Renal cortex interstitium (tissue), 11 donors: ENCODE results near the gene SRP14. TPM values are rescaled to one million over a fixed set of nuclear protein-coding genes. Genes with fewer than 3 reads are reported as not detected.
"Not testable (repeated sequence)": the region's sequence is repeated elsewhere in the genome, so short reads cannot be mapped to it uniquely, and the experiment has no call there.

Experiments used
- DNase-seq, 11 donors: peaks; one replicate each; pipeline ENCODE4 v3.0.0-alpha.2; 2013; ENCODE audit warnings: low read depth in 9 of 11, low spot score in 4 of 11; ENCODE audit errors: extremely low read depth in 1 of 11
- polyA plus RNA-seq, 3 donors: library from polyadenylated mRNA; unstranded; fragments of 120-200 nt; gene quantifications; one replicate each; pipeline ENCODE4 v1.2.1, GENCODE V29; 2013; ENCODE audit not compliant: insufficient read length in 3 of 3

SRP14 gene
- polyA plus RNA-seq, 3 donors = 519 to 629 (median 535) TPM

- no peak for DNase-seq
These were observed 5.1 kb upstream of the SRP14 start for GRCh38 chr15:40043927-40044716.

GRCh38 chr15:40042791-40043320 is 3.9 kb upstream of the SRP14 start:
- no peak for DNase-seq

DNA sequence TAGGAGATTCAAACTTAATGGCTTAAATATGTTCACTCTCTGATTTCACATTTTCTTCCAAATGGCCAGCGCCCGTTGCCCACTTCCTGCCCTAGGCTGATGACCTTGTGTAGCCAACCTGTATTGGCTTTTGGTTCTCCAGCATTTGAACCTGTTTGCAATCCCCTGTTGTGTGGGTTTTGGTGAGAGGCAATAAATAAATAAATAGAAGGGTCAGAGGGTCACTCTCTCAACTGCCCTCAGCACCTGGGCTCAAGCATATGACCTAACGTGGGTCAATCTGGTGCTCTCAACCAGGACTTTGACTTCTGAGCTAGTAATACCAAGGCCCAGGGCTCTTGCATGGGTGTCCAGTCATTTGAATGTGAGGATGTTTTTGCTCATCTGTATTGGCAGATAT is 1.8 kb upstream of the SRP14 start:
- no peak for DNase-seq

DNA sequence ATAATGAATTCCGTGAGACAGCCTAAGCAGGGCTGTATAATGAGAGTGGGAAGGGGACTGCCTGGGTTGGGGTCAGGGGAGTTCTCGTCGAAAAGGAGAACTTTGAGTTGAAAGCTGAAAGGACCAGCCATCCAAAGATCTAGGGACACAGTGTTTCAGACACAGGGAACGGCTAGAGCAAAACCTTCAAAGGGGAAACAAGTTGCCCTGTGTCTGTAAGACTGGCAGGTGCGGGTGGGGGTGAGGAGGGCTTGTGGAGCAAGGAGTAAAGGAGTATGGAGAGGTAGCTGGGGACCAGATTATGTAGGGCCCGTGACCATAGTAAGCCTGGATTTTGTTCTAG is 1.3 kb upstream of the SRP14 start:
- no peak for DNase-seq

GRCh38 chr15:40038275-40038637 is 725 bp downstream of the SRP14 start:
- DNase-seq = no peak

DNA sequence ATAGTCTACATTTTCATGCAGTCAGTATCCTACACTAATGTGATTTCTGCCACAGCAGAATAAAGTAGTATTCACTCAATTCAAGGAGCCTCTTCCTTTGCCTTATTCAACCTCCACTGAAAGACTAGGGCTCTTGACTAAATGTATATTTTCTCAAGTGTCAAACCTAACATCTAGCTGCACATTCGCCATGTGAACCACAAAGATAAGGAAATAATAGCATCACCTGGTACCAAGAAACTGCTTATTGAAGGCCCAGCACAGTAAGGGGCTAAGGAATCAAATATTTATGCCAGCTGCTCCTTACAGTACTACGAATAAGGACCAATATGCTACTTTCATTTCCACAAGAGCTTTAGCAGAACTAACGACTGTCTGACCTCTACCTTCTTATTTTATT is 1.3 kb downstream of the SRP14 start:
- DNase-seq = no peak

- not testable (repeated sequence) for DNase-seq
These were observed 3.8 kb downstream of the SRP14 start for GRCh38 chr15:40035182-40035581.

DNA sequence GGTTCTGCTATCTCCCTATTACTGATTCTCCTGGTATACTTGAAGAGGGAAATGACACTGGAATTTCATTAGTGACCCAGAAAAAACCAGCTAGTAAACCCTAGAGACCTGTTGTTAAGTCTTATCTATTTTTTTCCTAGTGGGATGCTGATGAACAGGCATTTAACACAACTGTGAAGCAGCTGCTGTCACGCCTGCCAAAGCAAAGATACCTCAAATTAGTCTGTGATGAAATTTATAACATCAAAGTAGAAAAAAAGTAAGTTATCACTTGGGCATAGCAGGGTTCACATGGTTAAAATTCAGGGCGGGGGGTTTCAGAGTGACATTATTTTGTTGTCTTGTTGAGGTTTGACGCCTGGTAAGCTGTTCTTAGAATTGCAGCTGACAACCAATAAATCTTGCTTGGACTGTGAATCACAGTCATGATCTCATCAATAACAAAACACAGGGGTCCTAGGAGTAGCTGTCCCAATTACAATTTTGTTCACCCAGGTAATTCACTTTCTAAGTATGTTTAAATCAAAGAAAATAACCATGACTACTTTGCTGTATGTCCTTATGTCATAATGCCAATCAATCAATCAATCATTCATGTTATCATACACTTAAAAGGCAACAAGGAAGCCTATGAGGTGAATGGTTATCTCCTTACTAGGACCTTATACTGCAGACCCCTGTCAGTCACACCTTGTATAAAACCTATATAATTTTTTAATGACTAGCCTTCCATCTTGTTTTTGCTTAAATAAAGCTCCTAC is 4.6 kb downstream of the SRP14 start:
- no peak for DNase-seq

DNA sequence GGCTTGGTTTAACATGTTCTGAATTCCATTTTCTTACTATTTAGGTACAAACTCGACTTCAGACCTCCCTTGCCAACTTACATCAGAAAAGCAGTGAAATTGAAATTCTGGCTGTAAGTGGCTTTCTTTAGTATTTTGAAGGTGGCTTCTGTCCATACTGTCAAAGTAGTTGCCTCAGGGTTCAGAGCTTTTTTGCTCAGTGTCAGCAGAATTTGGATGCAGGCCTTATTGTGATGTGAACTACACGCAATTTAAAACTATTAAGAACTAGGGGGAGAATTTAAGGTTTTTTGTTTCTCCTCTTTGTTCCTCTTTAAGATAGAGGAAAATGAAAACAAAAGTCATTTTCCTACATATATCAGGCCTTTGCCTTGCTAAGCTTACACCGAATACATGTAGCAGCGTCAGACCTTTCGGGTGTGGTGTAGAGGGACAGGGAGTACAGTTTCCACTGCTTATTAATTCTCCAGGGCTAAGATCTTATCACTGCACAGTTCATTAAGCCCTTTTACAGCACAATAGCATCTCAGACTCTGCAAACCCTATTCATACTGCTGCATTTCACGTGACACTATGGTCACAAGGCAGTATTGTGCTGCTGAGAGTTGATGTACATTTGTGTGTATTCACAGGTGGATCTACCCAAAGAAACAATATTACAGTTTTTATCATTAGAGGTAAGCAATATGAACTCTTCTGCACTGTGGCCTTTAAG is 6.7 kb downstream of the SRP14 start:
- no peak for DNase-seq

DNA sequence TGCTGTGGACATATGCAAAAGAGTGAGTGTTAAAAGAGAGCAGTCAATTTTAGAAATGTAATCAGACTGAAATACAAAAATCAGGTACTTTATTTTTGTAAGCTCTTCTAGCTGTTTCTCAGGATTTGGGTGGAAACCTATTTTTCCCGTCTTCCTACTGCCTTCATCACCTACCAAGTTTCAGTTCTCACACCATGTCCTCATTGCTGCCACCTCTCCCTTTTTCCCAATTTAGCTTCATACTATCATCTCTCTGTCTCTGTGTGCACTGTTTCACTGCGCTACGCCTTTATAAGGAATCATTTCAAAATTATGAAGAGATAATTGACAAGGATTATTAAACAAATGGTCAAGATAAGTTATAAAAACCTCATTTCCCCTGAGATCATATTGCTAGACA is 7.7 kb downstream of the SRP14 start:
- no peak for DNase-seq

DNA sequence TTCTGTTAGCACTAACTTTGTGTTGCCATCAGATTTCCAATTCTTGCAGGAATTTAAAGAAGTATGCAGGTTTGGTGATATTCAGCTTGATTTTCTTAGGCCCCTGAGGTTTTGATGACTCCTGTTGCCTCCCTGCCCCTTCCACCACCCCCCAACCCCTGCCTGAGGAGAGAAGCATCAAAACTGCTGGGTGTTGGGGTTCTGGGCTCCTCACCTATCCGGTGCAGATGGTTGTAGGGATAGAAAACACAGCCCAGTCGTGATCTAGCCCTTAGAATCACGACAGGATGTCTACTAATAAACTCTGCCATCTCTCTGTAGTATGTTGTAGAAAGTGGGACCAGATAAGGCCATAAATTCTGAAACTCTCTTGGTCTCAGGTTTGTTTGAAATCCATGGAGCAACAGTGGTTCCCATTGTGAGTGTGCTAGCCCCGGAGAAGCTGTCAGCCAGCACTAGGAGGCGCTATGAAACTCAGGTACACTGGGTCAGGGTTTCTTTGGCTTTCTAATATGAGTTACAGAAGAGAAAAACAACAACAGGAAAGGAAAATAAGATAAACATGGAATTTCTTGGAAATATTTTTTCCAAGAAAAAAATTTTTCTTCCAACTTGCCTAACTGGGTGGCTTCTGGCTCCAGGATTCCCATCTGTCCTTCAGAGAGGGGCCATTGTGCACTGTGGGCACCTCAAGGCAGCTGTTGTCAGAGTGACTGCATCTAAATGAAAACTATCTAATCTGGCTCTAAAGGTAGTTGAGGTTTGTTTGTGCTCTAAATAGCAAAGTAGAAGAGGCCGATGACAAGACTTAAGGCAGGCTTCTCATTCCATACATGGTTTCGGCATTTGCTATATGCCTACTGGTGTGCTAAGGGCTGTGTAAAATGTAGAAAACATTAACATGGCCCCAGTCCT is 8.7 kb downstream of the SRP14 start:
- no peak for DNase-seq

DNA sequence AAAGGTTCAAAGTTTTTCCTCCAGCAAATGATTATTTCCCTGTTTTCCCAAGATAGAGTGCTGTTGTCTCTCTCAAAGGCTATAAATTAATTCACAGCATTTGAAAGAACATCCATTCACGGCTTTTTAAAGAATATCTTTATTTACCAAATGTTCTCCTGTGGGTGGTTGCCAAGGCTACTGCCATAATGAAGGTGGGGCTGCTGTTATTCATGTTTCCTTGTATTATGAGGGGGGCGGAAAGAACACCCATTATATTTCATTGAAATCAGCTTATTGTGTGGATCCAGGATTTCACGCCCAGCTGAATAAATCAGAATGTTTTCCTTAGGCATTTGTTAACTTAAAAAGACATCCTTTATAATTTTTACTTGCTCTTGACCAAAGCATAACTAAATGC is 10.1 kb downstream of the SRP14 start:
- no peak for DNase-seq

GRCh38 chr15:40028193-40028592 is 10.8 kb downstream of the SRP14 start:
- no peak for DNase-seq

DNA sequence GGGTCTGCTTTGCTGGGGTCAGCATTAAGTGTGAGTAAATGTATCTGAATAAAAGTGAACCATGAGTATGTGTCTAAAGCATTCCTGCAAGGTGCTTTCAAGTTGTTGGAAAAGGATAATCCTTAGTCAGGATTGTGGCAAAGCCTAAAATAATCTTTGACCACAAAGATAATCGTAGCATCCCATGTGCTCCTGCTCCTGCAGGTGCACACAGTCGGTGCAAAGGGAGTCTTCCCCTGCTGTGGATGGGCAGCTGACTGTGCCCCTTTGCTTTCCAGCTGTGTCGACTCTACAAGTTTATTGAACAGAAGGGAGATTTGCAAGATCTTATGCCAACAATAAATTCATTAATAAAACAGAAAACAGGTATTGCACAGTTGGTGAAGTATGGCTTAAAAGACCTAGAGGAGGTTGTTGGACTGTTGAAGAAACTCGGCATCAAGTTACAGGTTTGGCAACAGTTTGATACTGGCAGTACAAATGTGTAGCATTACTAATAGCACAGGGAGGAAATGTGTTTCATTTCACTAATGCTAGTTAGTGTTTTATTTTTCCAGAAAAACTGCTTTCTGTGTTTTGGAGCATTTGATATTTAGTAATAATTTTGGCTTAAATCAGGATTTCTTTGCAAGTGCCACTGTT is 22.6 kb downstream of the SRP14 start:
- DNase-seq = no peak

GRCh38 chr15:40014390-40014789 is 24.6 kb downstream of the SRP14 start:
- DNase-seq = no peak

GRCh38 chr15:40013372-40013771 is 25.6 kb downstream of the SRP14 start:
- DNase-seq = not testable (repeated sequence)

- DNase-seq = no peak
These were observed 27.7 kb downstream of the SRP14 start for GRCh38 chr15:40011303-40011702.

DNA sequence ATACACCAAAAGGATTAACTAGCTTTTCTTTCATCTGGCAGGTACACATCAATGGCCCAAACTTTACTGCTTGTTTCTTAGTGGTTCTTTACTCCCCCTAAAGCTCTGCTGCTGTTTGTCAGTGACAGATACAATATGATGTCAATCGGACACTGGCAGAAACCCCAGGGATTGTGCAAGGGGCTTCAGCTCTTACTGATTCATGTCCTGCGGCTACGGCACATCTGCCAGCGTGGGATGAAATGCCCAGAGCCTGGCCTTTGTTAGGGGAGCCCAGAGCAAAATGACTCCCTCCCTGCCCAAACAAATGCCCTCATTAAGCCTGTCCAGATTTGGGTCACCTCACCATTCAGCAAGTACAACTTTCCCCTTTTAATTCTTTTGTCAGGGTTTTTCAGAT is 28.3 kb downstream of the SRP14 start:
- no peak for DNase-seq
